ENCODE results near the gene SAMD1.
"Not testable (repeated sequence)": the region's sequence is repeated elsewhere in the genome, so short reads cannot be mapped to it uniquely, and the experiment has no call there.

Gene SAMD1

GRCh38 chr19:14059093-14059480 is 31.5 kb downstream of the SAMD1 start:
- peak in 3 of 5 donors; percentile 26 to 40 (median 32) for DNase-seq

GRCh38 chr19:14058182-14059092 is 32.1 kb downstream of the SAMD1 start:
- DNase-seq = no peak

GRCh38 chr19:14056741-14057356 is 33.7 kb downstream of the SAMD1 start:
- no peak for DNase-seq

- no peak for DNase-seq
Observed at GRCh38 chr19:14056069-14056666, 34.4 kb downstream of the SAMD1 start.

GRCh38 chr19:14055396-14055795 is 35.2 kb downstream of the SAMD1 start:
- DNase-seq = no peak

- no peak for DNase-seq
Observed at GRCh38 chr19:14054721-14055120, 35.8 kb downstream of the SAMD1 start.

- no peak for DNase-seq
Observed at GRCh38 chr19:14054099-14054498, 36.5 kb downstream of the SAMD1 start.

GRCh38 chr19:14053500-14053899 is 37.1 kb downstream of the SAMD1 start:
- DNase-seq = no peak

- no peak for DNase-seq
Observed at GRCh38 chr19:14053032-14053431, 37.5 kb downstream of the SAMD1 start.

GRCh38 chr19:14052470-14052869 is 38.1 kb downstream of the SAMD1 start:
- no peak for DNase-seq

GRCh38 chr19:14051980-14052379 is 38.6 kb downstream of the SAMD1 start:
- no peak for DNase-seq

GRCh38 chr19:14050961-14051360 is 39.6 kb downstream of the SAMD1 start:
- DNase-seq = not testable (repeated sequence)

GRCh38 chr19:14050512-14050911 is 40.0 kb downstream of the SAMD1 start:
- no peak for DNase-seq

GRCh38 chr19:14048443-14049153 is 42.0 kb downstream of the SAMD1 start:
- peak; percentile 24 to 69 (median 56) for DNase-seq

GRCh38 chr19:14047866-14048265 is 42.7 kb downstream of the SAMD1 start:
- DNase-seq = not testable (repeated sequence)

GRCh38 chr19:14042659-14043608 is 47.6 kb downstream of the SAMD1 start:
- peak in 2 of 5 donors; percentile 28 to 54 for DNase-seq

GRCh38 chr19:14039181-14039580 is 51.4 kb downstream of the SAMD1 start:
- no peak for DNase-seq

Measured in T-helper 1 cell (primary cell).